Measurements from ENCODE around the gene SCAMP3.
A peak's percentile ranks its signal among the peaks of the same experiment; 100 is the strongest.
"Not testable (repeated sequence)": the region's sequence is repeated elsewhere in the genome, so short reads cannot be mapped to it uniquely, and the experiment has no call there.

SCAMP3 gene

GRCh38 chr1:155261852-155262673, at the start of gene SCAMP3:
Gene SCAMP3 (minus strand): TSS chr1:155262360. CDS start chr1:155262151, 209 bp downstream.
- DNase-seq (ENCODE audit: low spot score) = peak; percentile 100

- no peak for DNase-seq (ENCODE audit: low spot score)
Observed at GRCh38 chr1:155309423-155310021, 47.4 kb upstream of the SCAMP3 start.

GRCh38 chr1:155308493-155309422, 46.6 kb upstream of the SCAMP3 start, which contains the start of gene FDPS:
Gene FDPS (plus strand): TSS chr1:155308866. CDS start chr1:155309790, 924 bp downstream.
- peak; percentile 98 for DNase-seq (ENCODE audit: low spot score)

GRCh38 chr1:155307247-155307740, 45.1 kb upstream of the SCAMP3 start:
- no peak for DNase-seq (ENCODE audit: low spot score)

- DNase-seq (ENCODE audit: low spot score) = no peak
Observed at GRCh38 chr1:155305881-155306391, 43.8 kb upstream of the SCAMP3 start.

GRCh38 chr1:155304558-155305063, 42.5 kb upstream of the SCAMP3 start:
- DNase-seq (ENCODE audit: low spot score) = no peak

- no peak for DNase-seq (ENCODE audit: low spot score)
Observed at GRCh38 chr1:155301342-155301841, 39.2 kb upstream of the SCAMP3 start, which contains the start of gene PKLR. Gene PKLR (minus strand): TSS chr1:155301438. CDS start chr1:155301395, 43 bp downstream.

GRCh38 chr1:155300553-155301329, 38.6 kb upstream of the SCAMP3 start:
- no peak for DNase-seq (ENCODE audit: low spot score)

- no peak for DNase-seq (ENCODE audit: low spot score)
Observed at GRCh38 chr1:155300024-155300423, 37.9 kb upstream of the SCAMP3 start.

- DNase-seq (ENCODE audit: low spot score) = no peak
Observed at GRCh38 chr1:155297384-155297783, 35.2 kb upstream of the SCAMP3 start.

GRCh38 chr1:155296661-155297060, 34.5 kb upstream of the SCAMP3 start:
- no peak for DNase-seq (ENCODE audit: low spot score)

GRCh38 chr1:155295942-155296267, 33.7 kb upstream of the SCAMP3 start:
- DNase-seq (ENCODE audit: low spot score) = no peak

GRCh38 chr1:155295183-155295941, 33.2 kb upstream of the SCAMP3 start:
- no peak for DNase-seq (ENCODE audit: low spot score)

- no peak for DNase-seq (ENCODE audit: low spot score)
Observed at GRCh38 chr1:155294520-155295182, 32.5 kb upstream of the SCAMP3 start.

GRCh38 chr1:155293086-155293749, 31.1 kb upstream of the SCAMP3 start:
- DNase-seq (ENCODE audit: low spot score) = no peak

GRCh38 chr1:155291006-155291405, 28.8 kb upstream of the SCAMP3 start:
- not testable (repeated sequence) for DNase-seq (ENCODE audit: low spot score)

- DNase-seq (ENCODE audit: low spot score) = no peak
Observed at GRCh38 chr1:155287987-155288543, 25.9 kb upstream of the SCAMP3 start.

- no peak for DNase-seq (ENCODE audit: low spot score)
Observed at GRCh38 chr1:155286544-155286943, 24.4 kb upstream of the SCAMP3 start.

Data from COLO829 (cell line).